GM23338 (cell line): ENCODE results near the gene NOVA2. TPM values are rescaled to one million over a fixed set of nuclear protein-coding genes. Genes with fewer than 3 reads are reported as not detected.
A peak's percentile ranks its signal among the peaks of the same experiment; 100 is the strongest.

Experiments
- ATAC-seq: fragments of 200-7000 bp; cut with Tn5 transposase; 3 replicates; pipeline ENCODE4 v1.9.1; 2020
- DNase-seq: peaks from one replicate; pipeline ENCODE4 v3.0.0-alpha.2; 2015; ENCODE audit warnings: low spot score
- H2AFZ ChIP-seq: fragments of 200-600 bp; sonication (generic); 2 replicates; pipeline ENCODE4 v1.8.0; 2016; ENCODE audit warnings: antibody characterized with exemption, mild to moderate bottlenecking, moderate library complexity
- H3F3A ChIP-seq: fragments of 200-600 bp; sonication (generic); replicated peaks from 2 replicates; pipeline ENCODE4 v1.8.0; 2017; ENCODE audit warnings: antibody characterized with exemption, mixed run types, low read depth
- H3K27ac ChIP-seq: fragments of 200-600 bp; sonication (generic); 2 replicates; pipeline ENCODE4 v1.6.1; 2016; ENCODE audit warnings: low read depth
- H3K27me3 ChIP-seq: fragments of 200-600 bp; sonication (generic); 2 replicates; pipeline ENCODE4 v1.8.0; 2016; ENCODE audit warnings: mild to moderate bottlenecking, mixed run types, moderate library complexity; ENCODE audit not compliant: insufficient read depth
- H3K36me3 ChIP-seq: fragments of 200-600 bp; sonication (generic); 2 replicates; pipeline ENCODE4 v1.8.0; 2016; ENCODE audit warnings: mild to moderate bottlenecking; ENCODE audit not compliant: insufficient read depth
- H3K4me1 ChIP-seq: fragments of 200-600 bp; sonication (generic); 2 replicates; pipeline ENCODE4 v1.8.0; 2016; ENCODE audit warnings: mild to moderate bottlenecking, moderate library complexity; ENCODE audit not compliant: insufficient read depth
- H3K4me2 ChIP-seq: fragments of 200-600 bp; sonication (generic); 2 replicates; pipeline ENCODE4 v1.7.1; 2017; ENCODE audit warnings: mixed run types
- H3K4me3 ChIP-seq: fragments of 200-600 bp; sonication (generic); 2 replicates; pipeline ENCODE4 v1.6.1; 2016; ENCODE audit warnings: mixed run types
- H3K79me2 ChIP-seq: fragments of 200-600 bp; sonication (generic); replicated peaks from 2 replicates; pipeline ENCODE4 v1.8.0; 2017; ENCODE audit warnings: mild to moderate bottlenecking; ENCODE audit not compliant: insufficient read depth
- H3K9me2 ChIP-seq: fragments of 200-600 bp; sonication (generic); 2 replicates; pipeline ENCODE4 v1.8.0; 2017; ENCODE audit not compliant: insufficient read depth
- H4K20me1 ChIP-seq: fragments of 200-600 bp; sonication (generic); replicated peaks from 2 replicates; pipeline ENCODE4 v1.8.0; 2017; ENCODE audit warnings: mild to moderate bottlenecking; ENCODE audit not compliant: insufficient read depth
- H3K27ac Mint-ChIP-seq: 2 replicates; pipeline ENCODE4 v1.8.0; 2020; ENCODE audit warnings: inconsistent platforms, mild to moderate bottlenecking, moderate library complexity, mixed read lengths
- H3K27me3 Mint-ChIP-seq: 3 replicates; pipeline ENCODE4 v1.8.0; 2022; ENCODE audit warnings: low read depth, mild to moderate bottlenecking, moderate library complexity, mixed read lengths, inconsistent platforms; ENCODE audit not compliant: insufficient read depth, poor library complexity
- H3K36me3 Mint-ChIP-seq: 3 replicates; pipeline ENCODE4 v1.8.0; 2021; ENCODE audit warnings: low read depth, mild to moderate bottlenecking, inconsistent platforms, moderate library complexity, mixed read lengths
- H3K4me1 Mint-ChIP-seq: 3 replicates; pipeline ENCODE4 v1.8.0; 2020; ENCODE audit warnings: mild to moderate bottlenecking, inconsistent platforms, mixed read lengths
- H3K4me3 Mint-ChIP-seq: 3 replicates; pipeline ENCODE4 v1.8.0; 2021; ENCODE audit warnings: moderate library complexity, mild to moderate bottlenecking, inconsistent platforms, mixed read lengths
- H3K9me3 Mint-ChIP-seq: 3 replicates; pipeline ENCODE4 v1.8.0; 2020; ENCODE audit warnings: moderate library complexity, mild to moderate bottlenecking, inconsistent platforms, mixed read lengths
- EZH2 ChIP-seq: fragments of 200-600 bp; sonication (generic); IDR thresholded peaks from one replicate; pipeline ENCODE4 v1.8.0; 2017; ENCODE audit warnings: antibody characterized with exemption, mild to moderate bottlenecking, low read depth; ENCODE audit not compliant: unreplicated experiment
- EZH2phosphoT487 ChIP-seq: fragments of 200-600 bp; sonication (generic); IDR thresholded peaks from one replicate; pipeline ENCODE4 v1.8.1; 2018; ENCODE audit warnings: antibody characterized with exemption; ENCODE audit not compliant: unreplicated experiment
- NANOG ChIP-seq: IDR thresholded peaks from 2 replicates; pipeline ENCODE4 v1.6.1; 2016; ENCODE audit warnings: antibody characterized with exemption, borderline replicate concordance
- POLR2AphosphoS5 ChIP-seq: IDR thresholded peaks from 2 replicates; pipeline ENCODE4 v1.6.1; 2016; ENCODE audit warnings: antibody characterized with exemption, low read depth
- STAT1 ChIP-seq: IDR thresholded peaks from one replicate; pipeline ENCODE4 v1.6.1; 2016; ENCODE audit warnings: antibody characterized with exemption; ENCODE audit not compliant: unreplicated experiment
- ZNF114 ChIP-seq: fragments of 250-450 bp; sonication (Bioruptor Pico); IDR thresholded peaks from 2 replicates; pipeline ENCODE4 v1.5.0; 2020; ENCODE audit warnings: mild to moderate bottlenecking, moderate library complexity
- ZNF331 ChIP-seq: fragments of 250-450 bp; sonication (Bioruptor Pico); IDR thresholded peaks from 2 replicates; pipeline ENCODE4 v1.5.0; 2020; ENCODE audit warnings: low read depth, mild to moderate bottlenecking, moderate library complexity
- polyA plus RNA-seq: library from polyadenylated mRNA; unstranded; fragments of >200 nt; fragmentation: Nextera tagmentation; extraction: Ambion mirVana; gene quantifications from 2 replicates; pipeline ENCODE4 v1.2.1, GENCODE V29; 2016
- total RNA-seq: library from RNA; depleted of rRNA; stranded (reverse); fragments of >200 nt; shearing (Covaris generic); gene quantifications from 2 replicates; pipeline ENCODE4 v1.2.3, GENCODE V29; 2014
- TF ChIP-seq, protein P1 (sequence below), 2 experiments: fragments of 200-600 bp in 1 of 2; sonication (generic) in 1 of 2; conservative IDR thresholded peaks; 2 replicates each; pipeline versions ENCODE4 v1.5.1 to v1.6.1; 2016 to 2017; ENCODE audit warnings: antibody characterized with exemption in 2 of 2, low read depth in 2 of 2, mild to moderate bottlenecking in 2 of 2, moderate library complexity in 1 of 2
- TF ChIP-seq, protein P2 (sequence below): IDR thresholded peaks from 2 replicates; pipeline ENCODE4 v1.6.1; 2016; ENCODE audit warnings: antibody characterized with exemption
- TF ChIP-seq, protein P3 (sequence below): fragments of 250-450 bp; sonication (Bioruptor Pico); IDR thresholded peaks from 2 replicates; pipeline ENCODE4 v1.5.0; 2020; ENCODE audit warnings: mild to moderate bottlenecking, moderate library complexity

Gene NOVA2
- total and polyA plus RNA-seq, 2 experiments from 2014 or later: 5.1 to 13.7 TPM

DNA sequence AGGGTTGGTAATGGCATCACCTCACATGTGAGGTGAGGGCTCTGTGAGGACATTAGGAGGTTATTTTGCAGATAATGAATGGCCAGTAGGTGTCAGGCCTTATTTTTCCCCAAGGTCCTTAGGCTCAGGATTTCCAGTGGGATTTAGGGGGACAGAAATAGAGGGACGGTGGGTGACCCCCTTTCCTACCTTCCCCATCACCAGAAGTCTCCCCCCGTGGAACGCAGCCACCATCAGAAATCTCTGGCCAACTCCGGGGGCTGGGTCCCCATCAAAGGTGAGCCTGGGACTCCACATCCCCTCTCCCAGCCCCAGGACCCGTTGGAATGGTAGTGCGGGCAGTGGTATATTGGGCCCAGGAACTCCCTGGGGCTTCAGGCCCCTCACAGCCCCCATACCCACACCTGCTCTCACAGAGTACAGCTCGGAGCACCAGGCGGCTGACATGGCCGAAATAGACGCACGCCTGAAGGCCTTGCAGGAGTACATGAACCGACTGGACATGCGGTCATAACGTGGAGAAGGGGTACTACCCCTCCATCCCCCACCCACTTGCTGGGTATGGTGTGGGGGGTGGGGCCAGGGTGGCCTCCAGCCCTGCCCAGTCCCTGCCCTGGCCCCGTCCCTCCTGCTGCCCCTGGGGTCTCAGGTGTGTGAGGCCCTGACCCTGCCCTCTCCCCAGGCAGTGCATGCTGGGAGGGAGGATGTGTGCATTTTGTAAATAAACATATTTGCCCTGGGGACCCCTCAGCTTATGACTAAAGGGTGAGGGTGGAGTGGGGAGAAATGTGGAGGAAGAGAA, 44.4 kb upstream of the NOVA2 start (continued):
- TF ChIP-seq STAT1: no peak
- TF ChIP-seq, protein P1, sequence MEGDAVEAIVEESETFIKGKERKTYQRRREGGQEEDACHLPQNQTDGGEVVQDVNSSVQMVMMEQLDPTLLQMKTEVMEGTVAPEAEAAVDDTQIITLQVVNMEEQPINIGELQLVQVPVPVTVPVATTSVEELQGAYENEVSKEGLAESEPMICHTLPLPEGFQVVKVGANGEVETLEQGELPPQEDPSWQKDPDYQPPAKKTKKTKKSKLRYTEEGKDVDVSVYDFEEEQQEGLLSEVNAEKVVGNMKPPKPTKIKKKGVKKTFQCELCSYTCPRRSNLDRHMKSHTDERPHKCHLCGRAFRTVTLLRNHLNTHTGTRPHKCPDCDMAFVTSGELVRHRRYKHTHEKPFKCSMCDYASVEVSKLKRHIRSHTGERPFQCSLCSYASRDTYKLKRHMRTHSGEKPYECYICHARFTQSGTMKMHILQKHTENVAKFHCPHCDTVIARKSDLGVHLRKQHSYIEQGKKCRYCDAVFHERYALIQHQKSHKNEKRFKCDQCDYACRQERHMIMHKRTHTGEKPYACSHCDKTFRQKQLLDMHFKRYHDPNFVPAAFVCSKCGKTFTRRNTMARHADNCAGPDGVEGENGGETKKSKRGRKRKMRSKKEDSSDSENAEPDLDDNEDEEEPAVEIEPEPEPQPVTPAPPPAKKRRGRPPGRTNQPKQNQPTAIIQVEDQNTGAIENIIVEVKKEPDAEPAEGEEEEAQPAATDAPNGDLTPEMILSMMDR (conservative IDR thresholded peaks at IDR 0.05; ENCODE audit: low read depth in 2 of 2): no peak
- no peak for TF ChIP-seq ZNF114 (CRISPR knock-in tag)
- TF ChIP-seq, protein P2, sequence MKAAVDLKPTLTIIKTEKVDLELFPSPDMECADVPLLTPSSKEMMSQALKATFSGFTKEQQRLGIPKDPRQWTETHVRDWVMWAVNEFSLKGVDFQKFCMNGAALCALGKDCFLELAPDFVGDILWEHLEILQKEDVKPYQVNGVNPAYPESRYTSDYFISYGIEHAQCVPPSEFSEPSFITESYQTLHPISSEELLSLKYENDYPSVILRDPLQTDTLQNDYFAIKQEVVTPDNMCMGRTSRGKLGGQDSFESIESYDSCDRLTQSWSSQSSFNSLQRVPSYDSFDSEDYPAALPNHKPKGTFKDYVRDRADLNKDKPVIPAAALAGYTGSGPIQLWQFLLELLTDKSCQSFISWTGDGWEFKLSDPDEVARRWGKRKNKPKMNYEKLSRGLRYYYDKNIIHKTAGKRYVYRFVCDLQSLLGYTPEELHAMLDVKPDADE: no peak
- no peak for TF ChIP-seq POLR2AphosphoS5
- no peak for TF ChIP-seq EZH2
- TF ChIP-seq ZNF331: no peak

DNA sequence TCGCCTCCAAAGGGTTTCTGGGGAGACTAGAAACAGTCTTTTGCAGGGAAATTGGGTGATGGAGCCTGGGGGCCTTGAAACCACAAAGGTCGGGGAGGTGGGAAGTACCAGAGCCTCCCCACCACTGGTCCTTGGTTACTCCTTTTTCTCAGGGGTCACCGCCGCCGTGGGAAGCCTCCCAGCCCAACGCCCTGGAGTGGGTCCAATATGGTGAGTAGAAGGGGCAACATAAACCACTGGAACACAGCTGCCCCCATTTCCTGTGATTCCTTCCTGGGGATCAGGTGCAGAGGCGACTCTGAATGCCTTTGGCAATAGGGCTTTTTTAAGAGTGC, 43.4 kb upstream of the NOVA2 start:
- Histone ChIP-seq H2AFZ (no peak overlapping the region), H3K4me2 (no peak overlapping the region), H3K36me3 (no peaks in the 10 kb centered on the region), H3K27ac (no peak overlapping the region), H3K4me3 (no peak overlapping the region), H3K4me1 (peaks cover 13% of the 10 kb centered on the region), H3K9me2 (no peaks in the 10 kb centered on the region), H3K79me2 (no peaks in the 10 kb centered on the region), H4K20me1 (peaks cover 11% of the 10 kb centered on the region), H3F3A (no peaks in the 10 kb centered on the region), H3K27me3 (peaks cover 35% of the 10 kb centered on the region)
- Mint-ChIP-seq H3K36me3 (peaks cover 6% of the 10 kb centered on the region; the same call in 2 of the 3 replicates), H3K4me1 (peaks cover 25% of the 10 kb centered on the region), H3K9me3 (no peaks in the 10 kb centered on the region), H3K4me3 (peak overlapping the region; percentile 82; the same call in 2 of the 3 replicates), H3K27me3 (peaks cover 29% of the 10 kb centered on the region), H3K27ac (no peak overlapping the region)
- DNase-seq (no peak), ATAC-seq (no peak)
- TF ChIP-seq, protein P2: no peak
- TF ChIP-seq, protein P3, sequence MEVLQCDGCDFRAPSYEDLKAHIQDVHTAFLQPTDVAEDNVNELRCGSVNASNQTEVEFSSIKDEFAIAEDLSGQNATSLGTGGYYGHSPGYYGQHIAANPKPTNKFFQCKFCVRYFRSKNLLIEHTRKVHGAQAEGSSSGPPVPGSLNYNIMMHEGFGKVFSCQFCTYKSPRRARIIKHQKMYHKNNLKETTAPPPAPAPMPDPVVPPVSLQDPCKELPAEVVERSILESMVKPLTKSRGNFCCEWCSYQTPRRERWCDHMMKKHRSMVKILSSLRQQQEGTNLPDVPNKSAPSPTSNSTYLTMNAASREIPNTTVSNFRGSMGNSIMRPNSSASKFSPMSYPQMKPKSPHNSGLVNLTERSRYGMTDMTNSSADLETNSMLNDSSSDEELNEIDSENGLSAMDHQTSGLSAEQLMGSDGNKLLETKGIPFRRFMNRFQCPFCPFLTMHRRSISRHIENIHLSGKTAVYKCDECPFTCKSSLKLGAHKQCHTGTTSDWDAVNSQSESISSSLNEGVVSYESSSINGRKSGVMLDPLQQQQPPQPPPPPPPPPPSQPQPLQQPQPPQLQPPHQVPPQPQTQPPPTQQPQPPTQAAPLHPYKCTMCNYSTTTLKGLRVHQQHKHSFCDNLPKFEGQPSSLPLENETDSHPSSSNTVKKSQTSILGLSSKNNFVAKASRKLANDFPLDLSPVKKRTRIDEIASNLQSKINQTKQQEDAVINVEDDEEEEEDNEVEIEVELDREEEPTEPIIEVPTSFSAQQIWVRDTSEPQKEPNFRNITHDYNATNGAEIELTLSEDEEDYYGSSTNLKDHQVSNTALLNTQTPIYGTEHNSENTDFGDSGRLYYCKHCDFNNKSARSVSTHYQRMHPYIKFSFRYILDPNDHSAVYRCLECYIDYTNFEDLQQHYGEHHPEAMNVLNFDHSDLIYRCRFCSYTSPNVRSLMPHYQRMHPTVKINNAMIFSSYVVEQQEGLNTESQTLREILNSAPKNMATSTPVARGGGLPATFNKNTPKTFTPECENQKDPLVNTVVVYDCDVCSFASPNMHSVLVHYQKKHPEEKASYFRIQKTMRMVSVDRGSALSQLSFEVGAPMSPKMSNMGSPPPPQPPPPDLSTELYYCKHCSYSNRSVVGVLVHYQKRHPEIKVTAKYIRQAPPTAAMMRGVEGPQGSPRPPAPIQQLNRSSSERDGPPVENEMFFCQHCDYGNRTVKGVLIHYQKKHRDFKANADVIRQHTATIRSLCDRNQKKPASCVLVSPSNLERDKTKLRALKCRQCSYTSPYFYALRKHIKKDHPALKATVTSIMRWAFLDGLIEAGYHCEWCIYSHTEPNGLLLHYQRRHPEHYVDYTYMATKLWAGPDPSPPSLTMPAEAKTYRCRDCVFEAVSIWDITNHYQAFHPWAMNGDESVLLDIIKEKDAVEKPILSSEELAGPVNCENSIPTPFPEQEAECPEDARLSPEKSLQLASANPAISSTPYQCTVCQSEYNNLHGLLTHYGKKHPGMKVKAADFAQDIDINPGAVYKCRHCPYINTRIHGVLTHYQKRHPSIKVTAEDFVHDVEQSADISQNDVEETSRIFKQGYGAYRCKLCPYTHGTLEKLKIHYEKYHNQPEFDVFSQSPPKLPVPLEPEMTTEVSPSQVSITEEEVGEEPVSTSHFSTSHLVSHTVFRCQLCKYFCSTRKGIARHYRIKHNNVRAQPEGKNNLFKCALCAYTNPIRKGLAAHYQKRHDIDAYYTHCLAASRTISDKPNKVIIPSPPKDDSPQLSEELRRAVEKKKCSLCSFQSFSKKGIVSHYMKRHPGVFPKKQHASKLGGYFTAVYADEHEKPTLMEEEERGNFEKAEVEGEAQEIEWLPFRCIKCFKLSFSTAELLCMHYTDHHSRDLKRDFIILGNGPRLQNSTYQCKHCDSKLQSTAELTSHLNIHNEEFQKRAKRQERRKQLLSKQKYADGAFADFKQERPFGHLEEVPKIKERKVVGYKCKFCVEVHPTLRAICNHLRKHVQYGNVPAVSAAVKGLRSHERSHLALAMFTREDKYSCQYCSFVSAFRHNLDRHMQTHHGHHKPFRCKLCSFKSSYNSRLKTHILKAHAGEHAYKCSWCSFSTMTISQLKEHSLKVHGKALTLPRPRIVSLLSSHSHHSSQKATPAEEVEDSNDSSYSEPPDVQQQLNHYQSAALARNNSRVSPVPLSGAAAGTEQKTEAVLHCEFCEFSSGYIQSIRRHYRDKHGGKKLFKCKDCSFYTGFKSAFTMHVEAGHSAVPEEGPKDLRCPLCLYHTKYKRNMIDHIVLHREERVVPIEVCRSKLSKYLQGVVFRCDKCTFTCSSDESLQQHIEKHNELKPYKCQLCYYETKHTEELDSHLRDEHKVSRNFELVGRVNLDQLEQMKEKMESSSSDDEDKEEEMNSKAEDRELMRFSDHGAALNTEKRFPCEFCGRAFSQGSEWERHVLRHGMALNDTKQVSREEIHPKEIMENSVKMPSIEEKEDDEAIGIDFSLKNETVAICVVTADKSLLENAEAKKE (CRISPR knock-in tag): no peak
- TF ChIP-seq EZH2: no peak
- no peak for TF ChIP-seq EZH2phosphoT487
- TF ChIP-seq ZNF331: no peak
- no peak for TF ChIP-seq ZNF114 (CRISPR knock-in tag)
- TF ChIP-seq STAT1: no peak
- TF ChIP-seq POLR2AphosphoS5: no peak
- TF ChIP-seq NANOG: no peak
